PC-3 (cell line): ENCODE measurements around the gene NCEH1. TPM values are rescaled to one million over a fixed set of nuclear protein-coding genes. Genes with fewer than 3 reads are reported as not detected.

Experiments used
- ATAC-seq: fragments of 200-7000 bp; cut with Tn5 transposase; 2 replicates; pipeline ENCODE4 v1.9.1; 2020; ENCODE audit warnings: mild to moderate bottlenecking, moderate library complexity
- BruUV-seq: library from RNA; stranded (reverse); fragments of 400-500 nt; replicated peaks from 2 replicates; lab custom pipeline; 2021; lab: Mats Ljungman, UMichigan
- CTCF ChIA-PET: fragments of 300-600 bp; sonication (Branson Sonifier 250); formaldehyde crosslinking; loops from one replicate; lab custom pipeline; 2022; ENCODE audit warnings: antibody characterized with exemption; lab: Charles Lee
- POLR2A ChIA-PET: fragments of 300-600 bp; sonication (Branson Sonifier 250); formaldehyde crosslinking; loops from one replicate; lab custom pipeline; 2022; ENCODE audit warnings: antibody characterized with exemption; ENCODE audit not compliant: unreplicated experiment; lab: Charles Lee
- DNase-seq: peaks from one replicate; pipeline ENCODE4 v3.0.0-alpha.2; 2015
- H2AFZ ChIP-seq: fragments of 300-600 bp; sonication (generic); 2 replicates; pipeline ENCODE4 v1.6.0; 2016; ENCODE audit warnings: antibody characterized with exemption, low read length
- H3F3A ChIP-seq: fragments of 300-600 bp; sonication (generic); one replicate; pipeline ENCODE4 v1.6.0; 2017; ENCODE audit warnings: antibody characterized with exemption, low read length, control low read depth, mild to moderate bottlenecking; ENCODE audit not compliant: unreplicated experiment
- H3K27ac ChIP-seq: fragments of 300-600 bp; sonication (generic); 2 replicates; pipeline ENCODE4 v1.5.1; 2016; ENCODE audit warnings: mild to moderate bottlenecking, low read length
- H3K27me3 ChIP-seq: fragments of 300-600 bp; sonication (generic); 2 replicates; pipeline ENCODE4 v1.6.1; 2016; ENCODE audit warnings: low read length, mixed read lengths
- H3K36me3 ChIP-seq: fragments of 300-600 bp; sonication (generic); 2 replicates; pipeline ENCODE4 v1.6.1; 2016; ENCODE audit warnings: low read depth, mixed run types, low read length, mixed read lengths
- H3K4me1 ChIP-seq: fragments of 300-600 bp; sonication (generic); 2 replicates; pipeline ENCODE4 v1.5.1; 2016; ENCODE audit warnings: low read length; ENCODE audit not compliant: insufficient read depth
- H3K4me2 ChIP-seq: fragments of 300-600 bp; sonication (generic); 2 replicates; pipeline ENCODE4 v1.6.0; 2016; ENCODE audit warnings: low read length
- H3K4me3 ChIP-seq: fragments of 300-600 bp; sonication (generic); 2 replicates; pipeline ENCODE4 v1.5.1; 2016; ENCODE audit warnings: mild to moderate bottlenecking, low read length, mixed read lengths
- H3K79me2 ChIP-seq: fragments of 300-600 bp; sonication (generic); 2 replicates; pipeline ENCODE4 v1.6.1; 2017; ENCODE audit warnings: low read length, mixed read lengths
- H3K9ac ChIP-seq: fragments of 300-600 bp; sonication (generic); 2 replicates; pipeline ENCODE4 v1.6.0; 2016; ENCODE audit warnings: mild to moderate bottlenecking, low read length
- H3K9me2 ChIP-seq: fragments of 300-600 bp; sonication (generic); replicated peaks from 2 replicates; pipeline ENCODE4 v1.6.1; 2016; ENCODE audit warnings: mixed run types, low read length, mixed read lengths
- H3K9me3 ChIP-seq: fragments of 300-600 bp; sonication (generic); 2 replicates; pipeline ENCODE4 v1.6.1; 2016; ENCODE audit warnings: low read length, mixed read lengths
- H4K20me1 ChIP-seq: fragments of 300-600 bp; sonication (generic); 2 replicates; pipeline ENCODE4 v1.6.1; 2016; ENCODE audit warnings: low read length, mixed read lengths
- CTCF ChIP-seq: fragments of 300-600 bp; sonication (generic); conservative IDR thresholded peaks from 2 replicates; pipeline ENCODE4 v1.5.1; 2017; ENCODE audit warnings: antibody characterized with exemption, low read depth, mild to moderate bottlenecking, low read length
- EZH2 ChIP-seq: fragments of 300-600 bp; sonication (generic); IDR thresholded peaks from one replicate; pipeline ENCODE4 v1.6.1; 2017; ENCODE audit warnings: antibody characterized with exemption, mild to moderate bottlenecking, low read length; ENCODE audit not compliant: unreplicated experiment
- EZH2phosphoT487 ChIP-seq: fragments of 300-600 bp; sonication (generic); IDR thresholded peaks from 2 replicates; pipeline ENCODE4 v1.6.1; 2018; ENCODE audit warnings: mild to moderate bottlenecking, antibody characterized with exemption, low read length, borderline replicate concordance
- intact Hi-C: fragments of 100-400 bp; cut with micrococcal nuclease; formaldehyde crosslinking; loops from 2 replicates; pipeline ENCODE4 v1.9.0; 2023
- total RNA-seq: library from RNA; depleted of rRNA; stranded (reverse); fragments of >200 nt; gene quantifications from 2 replicates; pipeline ENCODE4 v1.2.3, GENCODE V29; 2014

Gene NCEH1
- total RNA-seq, 1 experiment from 2014 or later: 28.2 TPM

- Histone ChIP-seq H3K9me3 (no peaks in the 10 kb centered on the region), H2AFZ (no peak overlapping the region), H3K27ac (no peak overlapping the region), H4K20me1 (no peaks in the 10 kb centered on the region), H3K4me3 (no peak overlapping the region), H3K4me2 (no peak overlapping the region), H3K4me1 (no peaks in the 10 kb centered on the region), H3F3A (no peaks in the 10 kb centered on the region), H3K27me3 (no peaks in the 10 kb centered on the region), H3K9ac (no peak overlapping the region), H3K79me2 (no peaks in the 10 kb centered on the region), H3K9me2 (no peaks in the 10 kb centered on the region), H3K36me3 (no peaks in the 10 kb centered on the region)
- ChIA-PET CTCF (interaction anchor here (1.2 kb wide), 1 partner anchor 10 kb away, joined by 9 read pairs; no protein-coding TSS in a partner anchor), POLR2A (no interaction called here)
- intact Hi-C loops: no loop called here
- ATAC-seq: no peak
- TF ChIP-seq EZH2phosphoT487: no peak
- TF ChIP-seq CTCF: no peak
- TF ChIP-seq EZH2: no peak
- no peak for DNase-seq
- BruUV-seq: no TSS peak
Observed at GRCh38 chr3:172612871-172613678, 97.8 kb downstream of the NCEH1 start.

GRCh38 chr3:172609750-172610149 lies 101.1 kb downstream of the NCEH1 start:
- H4K20me1 ChIP-seq: no peaks in the 10 kb centered on the region

More at GRCh38 chr3:172609750-172610149, 101.1 kb downstream of the NCEH1 start:
- H3K36me3 ChIP-seq: no peaks in the 10 kb centered on the region
- H3K4me3 ChIP-seq: no peak overlapping the region
- no peak overlapping the region for H3K4me2 ChIP-seq
- TF ChIP-seq CTCF: no peak
- no peak for TF ChIP-seq EZH2
- no peak for TF ChIP-seq EZH2phosphoT487
- intact Hi-C loops: no loop called here
- H3K9me3 ChIP-seq: no peaks in the 10 kb centered on the region
- ATAC-seq (no peak), DNase-seq (no peak)
- H3K27me3 ChIP-seq: no peaks in the 10 kb centered on the region
- no peak overlapping the region for H2AFZ ChIP-seq
- H3K9ac ChIP-seq: no peak overlapping the region
- no peak overlapping the region for H3K27ac ChIP-seq
- H3K79me2 ChIP-seq: no peaks in the 10 kb centered on the region
- no TSS peak for BruUV-seq
- H3F3A ChIP-seq: no peaks in the 10 kb centered on the region
- H3K4me1 ChIP-seq: peaks cover 10% of the 10 kb centered on the region
- CTCF ChIA-PET: no interaction called here
- POLR2A ChIA-PET: no interaction called here
- no peaks in the 10 kb centered on the region for H3K9me2 ChIP-seq
